Middle frontal gyrus (tissue), 1 donor: ENCODE results near the gene CNPY1.
"Not testable (repeated sequence)": the region's sequence is repeated elsewhere in the genome, so short reads cannot be mapped to it uniquely, and the experiment has no call there.

ENCODE experiments used
- DNase-seq: peaks from one replicate; pipeline ENCODE4 v3.0.0-alpha.2; 2015; ENCODE audit warnings: low spot score; ENCODE audit errors: extremely low spot score

CNPY1 gene

GRCh38 chr7:155578016-155578415, 31.7 kb upstream of the CNPY1 start:
- DNase-seq: no peak

DNA sequence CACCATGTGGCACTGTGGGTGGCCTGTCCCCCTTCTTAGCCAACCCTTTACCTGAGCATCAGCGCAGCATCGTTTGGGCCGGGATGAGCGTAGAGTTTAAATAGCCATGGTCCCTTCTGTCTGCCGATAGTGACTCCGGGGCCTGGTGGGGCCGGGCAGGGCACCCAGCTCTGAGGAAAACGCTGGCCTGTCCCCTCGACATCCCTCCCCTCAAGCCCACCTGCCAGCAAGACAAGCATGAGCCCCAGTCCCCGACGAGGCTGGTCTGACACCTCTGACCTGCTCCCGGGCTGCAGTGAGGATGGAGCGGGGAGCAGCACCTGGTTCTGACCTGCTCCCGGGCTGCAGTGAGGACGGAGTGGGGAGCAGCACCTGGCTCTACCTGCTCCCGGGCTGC, 31.1 kb upstream of the CNPY1 start:
- no peak for DNase-seq

GRCh38 chr7:155576900-155577508, 30.6 kb upstream of the CNPY1 start:
- no peak for DNase-seq

DNA sequence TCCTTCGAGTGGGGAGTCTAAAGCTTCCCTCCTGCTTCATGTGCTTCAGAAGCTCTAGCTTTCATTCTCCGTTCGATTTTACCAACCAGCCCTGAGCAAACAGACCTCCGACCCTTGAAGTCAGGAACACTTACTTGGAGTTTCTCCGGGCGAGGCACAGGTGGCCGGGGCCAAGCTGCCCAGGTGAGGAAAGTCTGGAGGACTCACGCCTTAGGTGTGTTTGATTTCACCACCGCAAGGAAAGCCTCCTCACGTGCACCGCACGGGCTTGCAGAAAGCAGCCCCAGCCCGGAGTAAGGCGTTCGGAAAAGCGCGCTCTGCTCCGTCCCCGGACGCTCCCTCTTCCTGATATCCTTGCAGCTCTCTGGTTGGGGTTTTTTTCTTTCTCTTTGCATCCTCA, 30.1 kb upstream of the CNPY1 start:
- no peak for DNase-seq

- no peak for DNase-seq
These were observed 28.4 kb upstream of the CNPY1 start for GRCh38 chr7:155574556-155575290.

- DNase-seq: no peak
These were observed 25.4 kb upstream of the CNPY1 start for GRCh38 chr7:155571581-155572345.

DNA sequence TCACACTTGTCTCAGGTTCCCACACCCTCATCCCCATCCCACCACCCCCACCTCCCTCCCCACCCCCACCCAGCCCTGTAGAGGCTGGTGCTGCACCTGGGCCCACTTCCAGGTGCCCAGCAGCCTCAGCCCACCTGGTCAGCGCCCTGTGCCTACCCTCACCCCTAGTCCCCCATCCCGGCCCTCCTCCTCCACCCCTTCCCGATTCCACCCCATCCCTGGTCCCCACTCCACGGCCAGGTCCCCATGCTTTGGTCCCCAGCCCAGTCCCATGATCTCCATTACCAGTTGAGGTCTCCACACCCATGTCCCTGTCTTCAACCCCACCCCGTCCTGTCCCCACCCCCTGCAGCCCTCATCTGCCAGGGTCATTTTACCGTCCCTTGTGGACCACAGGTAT, 24.6 kb upstream of the CNPY1 start:
- DNase-seq: no peak

DNA sequence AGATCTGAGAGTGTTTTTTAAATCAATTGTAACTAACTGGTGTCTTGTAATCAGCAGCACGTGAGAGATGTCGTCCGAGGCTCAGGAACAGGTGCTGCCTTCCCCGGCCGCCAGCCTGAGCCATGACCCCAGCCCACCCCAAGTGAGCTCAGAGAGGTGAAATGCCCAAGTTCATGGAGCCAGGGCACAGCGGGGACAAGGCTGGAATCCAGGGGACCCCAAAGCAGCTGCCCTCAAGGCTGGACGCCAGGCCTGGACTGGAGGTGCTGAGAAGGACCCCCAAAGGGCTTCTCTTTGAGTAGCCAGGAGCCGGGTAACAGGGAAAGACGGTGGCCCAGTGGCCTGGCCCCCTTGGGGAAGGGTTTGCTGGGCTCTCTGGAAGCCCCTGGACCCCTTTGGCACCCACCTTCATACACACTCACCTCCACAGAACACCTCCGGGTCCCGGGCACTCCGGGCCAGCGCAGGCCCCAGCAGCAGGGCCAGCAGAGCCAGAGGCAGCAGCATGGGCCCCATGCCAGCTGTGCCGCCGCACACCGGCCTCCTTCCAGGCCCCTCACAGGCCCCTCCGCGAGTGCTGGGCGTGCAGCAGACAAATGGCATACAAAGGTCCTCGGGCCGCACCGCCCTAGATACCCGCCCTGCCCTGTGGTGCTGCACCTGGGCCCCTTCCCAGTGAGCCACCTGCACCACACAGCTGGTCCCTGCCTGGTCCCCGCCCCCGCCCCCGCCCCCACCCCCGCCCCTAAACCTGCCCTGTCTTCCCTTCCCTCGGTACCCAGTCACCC, 24.0 kb upstream of the CNPY1 start:
- no peak for DNase-seq

DNA sequence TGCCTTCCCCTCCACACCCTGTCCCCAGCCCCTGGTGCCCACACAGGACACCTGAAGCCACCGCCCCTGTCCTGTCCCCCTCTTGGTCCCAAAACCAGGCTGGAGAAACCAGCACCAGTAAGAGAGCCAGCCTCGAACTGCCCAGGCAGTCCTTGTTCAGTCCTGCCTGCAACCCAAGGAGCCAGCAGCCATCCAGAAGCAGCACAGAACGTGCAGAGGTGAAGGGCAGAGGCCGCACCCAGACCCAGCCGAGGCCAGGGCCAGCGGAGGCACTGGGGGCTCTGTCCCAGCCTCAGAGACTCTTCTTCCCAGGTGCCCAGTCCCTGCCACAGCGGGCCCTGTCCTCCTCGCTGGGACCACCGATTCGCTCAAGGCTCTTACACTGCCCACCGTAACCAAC, 23.3 kb upstream of the CNPY1 start:
- DNase-seq: no peak

DNA sequence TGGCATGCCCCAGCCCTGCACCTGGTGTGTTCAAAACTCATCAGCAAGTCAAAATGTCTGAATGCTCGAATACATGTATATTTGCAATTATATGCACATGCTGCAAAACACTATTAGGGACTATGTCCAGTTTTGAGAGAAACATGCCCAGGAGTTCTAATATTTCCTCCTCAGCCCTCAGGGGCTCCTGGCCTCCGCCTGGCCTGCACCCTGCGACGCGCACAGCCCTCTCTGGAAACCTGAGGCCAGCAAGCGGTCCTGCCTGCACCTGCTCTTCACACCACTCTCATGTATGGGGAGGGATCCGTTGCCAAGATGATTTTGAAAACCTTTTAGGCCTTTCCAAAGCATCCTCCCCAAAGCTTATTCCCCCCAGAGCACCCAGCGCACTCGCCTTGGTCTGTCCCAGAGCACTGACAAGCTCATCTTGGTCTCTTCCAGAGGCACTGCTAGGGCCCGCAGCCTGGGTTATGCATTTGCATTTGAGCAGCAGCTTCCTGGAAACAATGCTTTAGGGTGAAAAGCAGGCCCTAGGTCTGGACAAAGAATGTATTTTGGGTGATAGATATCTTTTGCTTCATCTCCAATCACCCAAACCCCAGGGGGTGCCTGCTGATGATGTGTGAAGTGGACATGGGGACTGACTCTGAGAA, 22.6 kb upstream of the CNPY1 start:
- DNase-seq: no peak

DNA sequence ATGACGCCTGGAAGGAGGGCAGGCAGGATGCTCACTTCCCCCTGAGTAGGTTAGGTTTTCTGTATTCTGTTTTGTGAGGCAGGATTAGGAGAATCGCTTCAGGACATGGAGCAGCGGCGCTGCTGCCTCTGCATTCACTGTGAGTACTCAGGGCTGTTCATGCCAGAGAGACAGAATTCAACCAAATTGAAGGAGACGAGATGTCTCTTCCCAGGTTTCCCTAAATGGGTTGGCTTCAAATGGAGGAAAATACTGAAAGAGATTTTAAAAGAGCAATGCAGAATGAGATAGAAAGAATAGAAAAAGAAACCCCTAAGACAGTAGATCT, 21.9 kb upstream of the CNPY1 start:
- DNase-seq: no peak

- DNase-seq: no peak
These were observed 21.4 kb upstream of the CNPY1 start for GRCh38 chr7:155567646-155568332.

DNA sequence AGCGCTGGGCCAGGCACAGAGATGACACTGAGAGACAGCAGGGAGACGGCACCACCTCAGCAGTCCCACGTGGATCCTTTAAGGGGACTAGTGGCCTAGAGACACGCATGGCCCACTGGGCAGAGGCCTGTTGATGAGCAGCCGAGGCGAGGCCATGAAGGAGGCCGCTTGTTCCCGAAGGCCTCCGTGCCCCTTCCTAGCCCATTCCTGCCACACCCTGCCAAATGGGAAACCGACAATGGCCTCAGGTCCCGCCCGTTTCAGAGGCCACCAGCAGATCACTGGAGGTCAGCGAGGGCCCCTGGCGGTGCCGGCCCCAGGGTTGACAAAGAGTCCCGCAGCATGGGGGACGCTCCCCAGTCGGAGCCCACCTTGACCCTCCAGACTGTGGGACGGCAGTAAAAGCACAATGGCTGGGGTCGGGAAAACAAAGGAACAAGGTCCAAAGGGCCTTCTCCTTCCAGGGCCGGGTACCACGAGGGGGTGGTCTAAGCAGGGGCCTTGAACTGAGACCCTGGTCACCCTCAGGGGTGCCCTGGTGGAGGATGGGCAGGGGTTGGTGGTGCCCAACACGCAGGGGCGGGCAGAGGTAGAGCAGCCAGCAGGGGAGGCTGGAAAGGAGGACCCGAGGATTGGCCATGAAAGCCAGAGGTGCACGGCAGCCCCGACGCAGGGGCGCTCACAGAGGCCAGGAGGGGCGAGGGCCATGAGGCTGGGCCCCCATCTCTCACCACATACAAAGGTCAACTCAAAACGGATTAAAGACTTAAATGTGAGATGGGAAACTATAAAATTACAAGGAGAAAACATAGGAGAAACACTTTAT, 19.9 kb upstream of the CNPY1 start:
- no peak for DNase-seq

DNA sequence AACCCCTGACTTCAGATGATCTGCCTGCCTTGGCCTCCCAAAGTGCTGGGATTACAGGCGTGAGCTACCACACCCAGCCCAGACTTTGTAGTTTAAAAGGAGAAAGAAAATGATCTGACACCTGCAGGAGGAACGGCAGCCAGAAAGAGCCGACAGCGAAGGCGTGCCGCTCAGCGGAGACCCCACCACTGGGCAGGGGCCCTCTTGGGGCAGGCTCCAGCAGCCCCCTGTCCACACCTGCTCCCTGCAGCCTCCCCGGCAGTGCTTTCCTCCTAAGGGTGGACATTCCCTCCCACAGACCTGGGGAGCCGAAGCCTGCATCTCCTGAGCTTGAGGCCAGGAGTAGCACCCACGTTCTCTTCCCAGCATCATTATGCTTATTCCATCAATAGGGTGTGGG, 19.2 kb upstream of the CNPY1 start:
- DNase-seq: no peak

DNA sequence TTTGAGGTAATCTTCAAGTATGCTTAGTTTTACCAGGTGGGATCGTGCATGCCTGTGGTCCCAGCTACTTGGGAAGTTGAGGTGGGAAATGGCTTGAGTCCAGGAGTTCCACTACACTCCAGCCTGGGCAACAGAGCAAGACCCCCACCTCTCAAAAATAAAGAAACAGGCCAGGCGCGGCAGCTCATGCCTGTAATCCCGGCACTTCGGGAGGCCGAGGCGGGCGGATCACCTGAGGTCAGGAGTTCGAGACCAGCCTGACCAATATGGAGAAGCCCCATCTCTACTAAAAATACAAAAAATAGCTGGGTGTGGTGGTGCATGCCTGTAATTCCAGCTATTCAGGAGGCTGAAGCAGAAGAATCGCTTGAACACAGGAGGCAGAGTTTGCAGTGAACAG, 16.6 kb upstream of the CNPY1 start:
- DNase-seq: not testable (repeated sequence)

- no peak for DNase-seq
These were observed 15.7 kb upstream of the CNPY1 start for GRCh38 chr7:155562106-155562505.

DNA sequence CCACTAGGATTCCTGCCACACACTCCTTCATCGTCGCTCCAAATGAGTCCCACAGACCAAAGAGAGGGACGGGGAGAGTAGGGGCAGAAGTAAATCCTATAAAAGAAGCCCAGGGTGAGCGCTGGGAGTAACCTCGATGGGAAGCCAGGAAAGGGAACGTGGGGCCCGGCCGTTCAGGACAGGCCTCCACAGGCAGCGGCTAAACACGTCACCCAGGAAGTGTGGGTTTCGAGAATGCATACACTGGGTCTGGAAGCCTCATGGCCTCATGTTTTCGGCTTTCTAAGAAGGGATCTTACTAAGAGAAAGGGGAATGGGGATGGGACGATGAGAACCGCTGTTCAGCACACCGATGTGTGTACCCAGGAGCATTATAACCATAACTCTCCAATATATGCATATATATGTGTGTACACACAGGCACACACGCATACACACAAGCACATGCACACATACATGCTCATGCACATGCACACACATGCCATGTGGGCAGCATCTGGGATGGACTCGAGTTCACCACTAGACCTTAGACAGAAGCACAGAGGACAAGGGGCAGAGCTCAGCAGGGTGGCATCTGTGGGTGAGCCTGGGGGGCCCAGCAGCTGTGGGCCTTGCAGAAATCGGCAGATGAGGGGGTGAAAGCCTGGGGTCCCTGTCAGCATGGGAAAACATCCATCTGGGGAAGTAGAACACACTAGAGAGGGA, 14.8 kb upstream of the CNPY1 start:
- no peak for DNase-seq

- no peak for DNase-seq
These were observed 14.0 kb upstream of the CNPY1 start for GRCh38 chr7:155560196-155560885.
